HG02588 (cell line): Measurements from ENCODE around the gene INO80.
"Not testable (repeated sequence)": the region's sequence is repeated elsewhere in the genome, so short reads cannot be mapped to it uniquely, and the experiment has no call there.

Source experiments
- ATAC-seq: cut with Tn5 transposase; IDR thresholded peaks from one replicate; pipeline ENCODE4 v1.9.1; 2021; ENCODE audit warnings: mild to moderate bottlenecking, moderate library complexity; ENCODE audit not compliant: unreplicated experiment

The INO80 gene

DNA sequence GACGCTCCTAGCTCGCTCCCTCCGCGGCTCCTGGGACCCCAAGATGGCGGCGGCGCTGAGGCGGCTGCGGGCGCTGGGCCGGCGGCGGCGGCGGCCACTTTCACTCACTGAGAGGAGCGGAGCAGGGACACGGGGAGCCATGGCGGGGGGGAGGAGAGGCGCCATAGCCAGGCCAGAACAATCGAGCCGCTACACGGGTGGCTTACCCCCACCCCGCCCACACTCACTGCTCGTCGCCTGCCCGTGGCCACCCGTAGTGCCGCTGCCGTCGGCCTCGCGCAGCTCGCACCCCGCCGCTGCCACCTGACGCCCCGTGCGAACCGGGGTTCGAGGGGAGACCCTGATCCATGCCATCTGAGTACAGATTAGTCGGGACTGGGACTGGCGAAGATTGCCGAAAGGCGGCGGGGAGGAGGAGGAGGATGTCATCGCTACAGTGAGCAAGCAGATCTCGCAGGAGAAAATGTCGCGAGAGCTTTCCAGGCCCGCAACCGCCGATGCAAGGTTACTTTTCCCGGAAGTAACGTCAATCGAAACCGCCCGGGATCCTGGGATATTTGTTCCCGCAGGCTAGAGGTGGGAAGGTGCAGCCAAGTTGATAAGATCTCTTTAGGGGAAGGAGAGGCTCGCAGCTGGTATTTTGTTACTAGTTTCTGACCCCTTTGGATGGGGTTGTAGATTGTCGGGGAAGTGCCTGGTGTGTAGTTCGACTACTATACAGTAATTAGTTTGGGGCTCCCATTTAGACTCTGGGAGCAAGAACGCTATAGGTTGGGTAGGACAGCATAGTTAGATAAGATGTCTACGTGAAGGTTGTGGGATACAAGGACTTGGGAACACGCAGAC is at the start of gene INO80:
Gene INO80, minus strand, starts transcription at position 165 of the 846 bp plus-strand sequence. CDS start 19,970 bp downstream, outside the sequence.
- peak; percentile 71 for ATAC-seq

GRCh38 chr15:41161736-41162135 is 45.7 kb upstream of the INO80 start:
- ATAC-seq = no peak

DNA sequence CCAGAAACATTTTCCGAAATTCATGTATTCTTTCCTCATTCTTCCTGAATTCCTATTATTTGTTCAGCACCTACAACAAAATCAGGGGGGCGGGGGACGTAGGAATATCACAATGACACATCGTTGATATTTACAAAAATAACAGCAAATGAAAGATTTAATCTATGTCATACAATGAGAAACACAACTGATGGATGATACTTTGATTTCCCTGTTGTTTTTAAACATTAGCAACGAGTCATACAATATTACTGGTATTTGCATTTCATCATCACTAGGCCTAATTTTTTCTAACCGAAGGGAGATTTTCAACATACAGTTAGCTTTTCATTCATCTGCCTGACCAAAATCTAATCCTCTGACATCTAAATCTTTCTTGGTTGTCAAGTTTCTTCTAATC is 45.3 kb upstream of the INO80 start:
- no peak for ATAC-seq

DNA sequence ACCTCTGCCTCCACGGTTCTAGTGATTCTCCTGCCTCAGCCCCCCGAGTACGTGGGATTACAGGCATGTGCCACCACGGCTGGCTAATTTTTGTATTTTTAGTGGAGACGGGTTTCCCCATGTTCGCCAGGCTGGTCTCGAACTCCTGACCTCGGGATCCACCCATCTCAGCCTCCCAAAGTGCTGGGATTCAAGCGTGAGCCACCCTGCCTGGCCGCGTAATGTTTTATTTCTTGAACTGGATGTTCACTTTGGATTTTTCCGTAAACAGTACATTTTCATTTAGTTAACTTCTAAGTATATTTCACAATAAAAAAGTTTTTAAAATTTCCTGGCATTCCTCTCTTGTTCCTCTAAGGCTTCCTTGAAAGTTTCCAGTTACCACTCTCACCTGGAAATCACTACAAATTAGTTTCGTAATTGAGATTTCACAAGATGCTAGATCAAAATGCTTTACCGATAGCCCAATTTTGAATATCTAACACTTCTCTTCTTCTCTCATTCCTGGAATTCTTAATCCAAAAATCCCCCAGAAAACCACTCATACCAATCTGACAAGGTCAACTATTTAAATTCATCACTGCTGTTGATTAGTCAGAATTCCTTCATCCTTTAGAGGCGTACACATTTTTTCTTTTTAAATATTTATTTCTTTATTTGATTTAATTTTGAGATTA is 44.7 kb upstream of the INO80 start:
- ATAC-seq = no peak

DNA sequence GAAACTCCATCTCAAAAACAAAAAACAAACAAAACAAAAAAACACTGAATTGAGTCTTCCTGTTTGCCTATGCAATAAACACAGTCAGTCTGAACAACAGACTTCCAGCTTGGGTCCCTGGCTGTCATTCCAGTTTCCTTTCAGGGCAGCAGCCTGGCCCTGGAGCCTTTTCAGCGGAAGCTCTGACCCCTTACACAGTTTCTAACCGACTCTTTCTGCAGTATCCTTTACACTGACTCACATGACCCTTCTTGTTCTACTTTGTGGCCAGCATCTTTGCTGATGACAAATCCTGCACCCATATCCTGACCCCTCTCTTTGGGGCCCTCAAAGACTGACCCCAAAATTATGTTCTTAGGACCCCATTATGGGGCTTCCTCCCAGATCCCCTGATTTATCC is 38.3 kb upstream of the INO80 start:
- no peak for ATAC-seq

DNA sequence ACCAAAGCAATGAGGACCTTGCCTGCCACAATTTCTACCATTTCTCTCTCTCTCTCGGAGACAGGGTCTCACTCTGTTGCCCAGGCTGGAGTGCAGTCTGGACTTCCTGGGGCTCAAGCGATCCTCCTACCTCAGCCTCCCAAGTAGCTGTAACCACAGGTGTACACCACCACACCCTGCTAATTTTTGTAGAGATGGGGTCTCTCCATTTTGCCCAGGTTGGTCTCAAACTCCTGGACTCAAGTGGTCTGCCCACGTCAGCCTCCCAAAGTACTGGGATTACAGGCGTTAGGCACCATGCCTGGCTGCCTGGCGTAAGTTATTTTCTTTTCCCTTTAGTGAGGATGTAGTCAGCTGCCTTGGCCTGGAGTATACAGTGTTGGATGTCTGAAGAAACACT is 37.7 kb upstream of the INO80 start:
- ATAC-seq = no peak

GRCh38 chr15:41151451-41152005 is 35.4 kb upstream of the INO80 start:
- no peak for ATAC-seq

DNA sequence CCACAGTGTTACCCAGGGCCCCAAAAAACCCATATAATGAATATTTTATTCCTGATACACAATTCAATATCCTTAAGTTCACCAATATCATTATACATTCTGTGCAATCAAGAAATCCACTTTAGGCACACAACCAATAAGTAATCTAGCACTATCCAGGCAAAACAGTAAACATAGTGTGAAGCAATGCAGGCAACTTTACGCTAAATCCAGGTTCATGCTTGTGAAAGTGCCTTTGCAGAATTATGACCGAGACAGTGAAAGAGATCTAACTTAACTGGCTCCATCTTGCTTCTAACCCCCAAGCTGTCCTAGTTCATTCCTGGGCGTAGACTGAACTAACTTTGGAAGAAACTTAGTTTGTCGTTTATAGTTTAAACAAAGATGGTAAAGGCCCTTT is 34.2 kb upstream of the INO80 start:
- ATAC-seq = no peak

DNA sequence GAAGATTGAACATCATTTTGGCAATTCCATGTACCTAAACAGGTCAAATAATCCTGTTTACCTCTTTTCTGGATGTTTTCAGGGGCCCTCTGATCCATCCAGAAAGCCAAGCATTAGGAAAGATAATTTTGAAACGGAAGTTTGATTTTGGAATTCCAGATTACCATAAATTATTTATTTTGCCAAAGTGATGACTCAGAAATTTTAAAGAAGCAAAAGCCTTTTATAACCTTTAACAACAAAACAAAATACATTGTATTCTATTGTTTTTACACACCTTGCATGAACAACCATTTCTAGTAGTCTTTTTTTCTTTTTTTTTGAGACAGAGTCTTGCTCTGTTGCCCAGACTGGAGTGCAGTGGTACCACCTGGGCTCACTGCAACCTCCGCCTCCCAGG is 32.0 kb upstream of the INO80 start:
- no peak for ATAC-seq

GRCh38 chr15:41139619-41140018 is 23.5 kb upstream of the INO80 start:
- ATAC-seq = no peak

- ATAC-seq = not testable (repeated sequence)
These were observed 23.0 kb upstream of the INO80 start for GRCh38 chr15:41139112-41139511.

- not testable (repeated sequence) for ATAC-seq
These were observed 19.5 kb upstream of the INO80 start for GRCh38 chr15:41135580-41135979.

GRCh38 chr15:41133454-41133853 is 17.4 kb upstream of the INO80 start:
- no peak for ATAC-seq

GRCh38 chr15:41132094-41132493 is 16.0 kb upstream of the INO80 start:
- ATAC-seq = not testable (repeated sequence)

GRCh38 chr15:41128174-41128902 is 12.3 kb upstream of the INO80 start:
- no peak for ATAC-seq

- no peak for ATAC-seq
These were observed 10.0 kb upstream of the INO80 start for GRCh38 chr15:41125931-41126642.

- ATAC-seq = no peak
These were observed 9.1 kb upstream of the INO80 start for GRCh38 chr15:41125063-41125669.

- ATAC-seq = no peak
These were observed 8.0 kb upstream of the INO80 start for GRCh38 chr15:41124058-41124457.

GRCh38 chr15:41122849-41123248 is 6.8 kb upstream of the INO80 start:
- no peak for ATAC-seq

DNA sequence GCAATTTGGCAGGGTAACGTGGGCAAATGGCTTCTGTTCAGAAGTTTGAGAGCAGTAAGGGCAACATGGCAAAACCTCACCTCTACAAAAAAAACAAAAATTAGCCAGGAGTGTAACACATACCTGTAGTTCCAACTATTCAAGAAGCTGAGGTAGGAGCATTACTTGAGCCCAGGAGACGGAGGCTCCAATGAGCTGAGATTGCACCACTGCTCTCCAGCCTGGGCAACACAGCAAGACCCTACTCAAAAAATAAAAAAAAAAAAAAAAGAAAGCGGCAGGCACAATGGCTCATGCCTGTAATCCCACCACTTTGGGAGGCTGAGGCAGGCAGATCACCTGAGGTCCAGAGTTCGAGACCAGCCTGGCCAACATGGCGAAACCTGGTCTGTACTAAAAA is 5.9 kb upstream of the INO80 start:
- no peak for ATAC-seq
